Measurements from ENCODE around the gene FOXO4.

Gene FOXO4

GRCh38 chrX:71151366-71151765 lies 55.7 kb downstream of the FOXO4 start:
- no peak overlapping the region for H3K9ac ChIP-seq (ENCODE audit: low read length)
- no peak for DNase-seq
- no peak overlapping the region for H3K27ac ChIP-seq (ENCODE audit: low read length)
- H3K9me3 ChIP-seq (replicated peaks; ENCODE audit: insufficient read depth, low read length): no peaks in the 10 kb centered on the region
- TF ChIP-seq EZH2 (optimal IDR thresholded peaks at IDR 0.05; ENCODE audit: low read depth, low read length): no peak
- TF ChIP-seq EZH2phosphoT487 (IDR thresholded peaks at IDR 0.05; ENCODE audit: low read length): no peak
- no peak for TF ChIP-seq CTCF (IDR thresholded peaks at IDR 0.05; ENCODE audit: low read length)
- no peaks in the 10 kb centered on the region for H3K79me2 ChIP-seq (ENCODE audit: low read length)
- no peaks in the 10 kb centered on the region for H3K27me3 ChIP-seq (replicated peaks; ENCODE audit: insufficient read depth, low read length)
- H2AFZ ChIP-seq (ENCODE audit: low read length): no peak overlapping the region
- H3K4me2 ChIP-seq (ENCODE audit: low read depth, low read length): no peak overlapping the region
- H4K20me1 ChIP-seq (ENCODE audit: insufficient read depth, low read length): no peaks in the 10 kb centered on the region
- H3K4me1 ChIP-seq (ENCODE audit: low read length): no peaks in the 10 kb centered on the region
- H3K9me2 ChIP-seq (replicated peaks; ENCODE audit: insufficient read depth, low read length): no peaks in the 10 kb centered on the region
- H3K36me3 ChIP-seq (replicated peaks; ENCODE audit: insufficient read depth, low read length): no peaks in the 10 kb centered on the region
- H3F3A ChIP-seq (ENCODE audit: insufficient read depth, low read length): no peaks in the 10 kb centered on the region
- H3K4me3 ChIP-seq (ENCODE audit: low read length): no peak overlapping the region

Measured in MM.1S (cell line).